Raji (cell line): ENCODE measurements around the gene TAB2.

ENCODE experiments used
- POLR2A ChIP-seq: IDR thresholded peaks from 2 replicates; pipeline ENCODE4 v1.6.1; 2011; ENCODE audit warnings: low read depth, low read length, control low read depth; ENCODE audit not compliant: insufficient read depth

The TAB2 gene

GRCh38 chr6:149371154-149371553 is 53.6 kb downstream of the TAB2 start:
- no peak for TF ChIP-seq POLR2A

GRCh38 chr6:149372062-149372461 is 54.5 kb downstream of the TAB2 start:
- no peak for TF ChIP-seq POLR2A

GRCh38 chr6:149373511-149373910 is 56.0 kb downstream of the TAB2 start:
- no peak for TF ChIP-seq POLR2A

GRCh38 chr6:149379977-149380376 is 62.5 kb downstream of the TAB2 start:
- TF ChIP-seq POLR2A, result no peak

- TF ChIP-seq POLR2A, result no peak
Observed at GRCh38 chr6:149380523-149380922, 63.0 kb downstream of the TAB2 start.

GRCh38 chr6:149383371-149383770 is 65.9 kb downstream of the TAB2 start:
- no peak for TF ChIP-seq POLR2A

- no peak for TF ChIP-seq POLR2A
Observed at GRCh38 chr6:149384464-149384863, 67.0 kb downstream of the TAB2 start.

- no peak for TF ChIP-seq POLR2A
Observed at GRCh38 chr6:149385998-149386646, 68.6 kb downstream of the TAB2 start.

- TF ChIP-seq POLR2A, result no peak
Observed at GRCh38 chr6:149387779-149388512, 70.4 kb downstream of the TAB2 start.

- TF ChIP-seq POLR2A, result no peak
Observed at GRCh38 chr6:149389509-149390297, 72.2 kb downstream of the TAB2 start.

- no peak for TF ChIP-seq POLR2A
Observed at GRCh38 chr6:149392093-149392492, 74.6 kb downstream of the TAB2 start.

- no peak for TF ChIP-seq POLR2A
Observed at GRCh38 chr6:149392535-149392934, 75.0 kb downstream of the TAB2 start.

GRCh38 chr6:149393002-149393679 is 75.6 kb downstream of the TAB2 start:
- TF ChIP-seq POLR2A, result no peak

- no peak for TF ChIP-seq POLR2A
Observed at GRCh38 chr6:149395185-149395584, 77.7 kb downstream of the TAB2 start.

- TF ChIP-seq POLR2A, result no peak
Observed at GRCh38 chr6:149397384-149397783, 79.9 kb downstream of the TAB2 start.
